Type B pancreatic cell (in vitro differentiated cells): ENCODE results near the gene TXNDC2. TPM values are rescaled to one million over a fixed set of nuclear protein-coding genes. Genes with fewer than 3 reads are reported as not detected.

Source experiments
- DNase-seq: peaks from one replicate; pipeline ENCODE4 v3.0.0; 2021; ENCODE audit warnings: mixed read lengths; ENCODE audit not compliant: unreplicated experiment; ENCODE audit errors: extremely low spot score
- H3K27ac Mint-ChIP-seq: 2 replicates; pipeline ENCODE4 v1.8.0; 2021; ENCODE audit warnings: mild to moderate bottlenecking, mixed read lengths
- H3K27me3 Mint-ChIP-seq: 2 replicates; pipeline ENCODE4 v1.8.0; 2021; ENCODE audit warnings: mixed read lengths
- H3K36me3 Mint-ChIP-seq: 2 replicates; pipeline ENCODE4 v1.8.0; 2021; ENCODE audit warnings: mixed read lengths
- H3K4me1 Mint-ChIP-seq: one replicate; pipeline ENCODE4 v1.8.0; 2021; ENCODE audit warnings: mixed read lengths; ENCODE audit not compliant: unreplicated experiment
- H3K4me3 Mint-ChIP-seq: 2 replicates; pipeline ENCODE4 v1.8.0; 2021; ENCODE audit warnings: mild to moderate bottlenecking, mixed read lengths
- H3K9me3 Mint-ChIP-seq: 2 replicates; pipeline ENCODE4 v1.8.0; 2021; ENCODE audit warnings: mixed read lengths
- total RNA-seq: library from RNA; stranded (reverse); gene quantifications from 2 replicates; pipeline ENCODE4 v1.2.1, GENCODE V29; 2021; ENCODE audit warnings: low replicate concordance
- TF ChIP-seq, protein P1 (sequence below): fragments of 200-600 bp; sonication (generic); conservative IDR thresholded peaks from 2 replicates; pipeline ENCODE4 v1.5.0; 2021; ENCODE audit warnings: antibody characterized with exemption, mild to moderate bottlenecking

TXNDC2 gene
- total RNA-seq, 1 donor from 2014 or later, result not detected

DNA sequence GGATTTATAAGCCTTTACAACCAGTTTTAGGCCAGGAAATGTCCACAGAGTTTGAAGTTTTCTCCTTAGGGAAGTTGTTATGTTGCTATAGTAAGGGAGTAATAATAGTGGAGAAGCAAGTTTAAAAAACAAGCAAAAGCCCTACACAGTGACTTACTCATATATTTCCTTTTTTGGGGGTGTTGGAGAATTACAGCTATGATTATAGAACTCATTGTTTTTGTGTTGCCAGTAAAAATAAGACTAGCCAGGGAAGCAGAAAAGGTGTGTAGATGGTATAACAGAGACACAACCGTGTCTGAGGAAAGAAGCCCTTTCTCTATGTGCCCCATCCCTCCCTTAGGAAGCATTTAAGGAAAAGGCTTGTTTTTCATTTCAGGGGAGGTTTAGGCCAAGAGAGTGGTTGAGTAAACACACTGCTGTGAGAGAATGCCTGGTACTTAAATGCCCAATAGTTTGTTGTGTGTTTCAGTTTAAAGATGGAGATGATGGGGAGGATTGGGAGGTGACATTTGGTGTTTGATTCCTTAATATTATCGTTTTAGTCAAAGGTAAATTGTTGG, 30.4 kb downstream of the TXNDC2 start:
- peak overlapping the region; percentile 95 for H3K4me3 Mint-ChIP-seq
- no peaks in the 10 kb centered on the region for H3K36me3 Mint-ChIP-seq
- TF ChIP-seq, protein P1, sequence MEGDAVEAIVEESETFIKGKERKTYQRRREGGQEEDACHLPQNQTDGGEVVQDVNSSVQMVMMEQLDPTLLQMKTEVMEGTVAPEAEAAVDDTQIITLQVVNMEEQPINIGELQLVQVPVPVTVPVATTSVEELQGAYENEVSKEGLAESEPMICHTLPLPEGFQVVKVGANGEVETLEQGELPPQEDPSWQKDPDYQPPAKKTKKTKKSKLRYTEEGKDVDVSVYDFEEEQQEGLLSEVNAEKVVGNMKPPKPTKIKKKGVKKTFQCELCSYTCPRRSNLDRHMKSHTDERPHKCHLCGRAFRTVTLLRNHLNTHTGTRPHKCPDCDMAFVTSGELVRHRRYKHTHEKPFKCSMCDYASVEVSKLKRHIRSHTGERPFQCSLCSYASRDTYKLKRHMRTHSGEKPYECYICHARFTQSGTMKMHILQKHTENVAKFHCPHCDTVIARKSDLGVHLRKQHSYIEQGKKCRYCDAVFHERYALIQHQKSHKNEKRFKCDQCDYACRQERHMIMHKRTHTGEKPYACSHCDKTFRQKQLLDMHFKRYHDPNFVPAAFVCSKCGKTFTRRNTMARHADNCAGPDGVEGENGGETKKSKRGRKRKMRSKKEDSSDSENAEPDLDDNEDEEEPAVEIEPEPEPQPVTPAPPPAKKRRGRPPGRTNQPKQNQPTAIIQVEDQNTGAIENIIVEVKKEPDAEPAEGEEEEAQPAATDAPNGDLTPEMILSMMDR, result no peak
- DNase-seq, result no peak
- H3K9me3 Mint-ChIP-seq, result no peaks in the 10 kb centered on the region
- no peaks in the 10 kb centered on the region for H3K27me3 Mint-ChIP-seq
- H3K27ac Mint-ChIP-seq, result peak overlapping the region; percentile 94
- H3K4me1 Mint-ChIP-seq, result peaks cover 24% of the 10 kb centered on the region

DNA sequence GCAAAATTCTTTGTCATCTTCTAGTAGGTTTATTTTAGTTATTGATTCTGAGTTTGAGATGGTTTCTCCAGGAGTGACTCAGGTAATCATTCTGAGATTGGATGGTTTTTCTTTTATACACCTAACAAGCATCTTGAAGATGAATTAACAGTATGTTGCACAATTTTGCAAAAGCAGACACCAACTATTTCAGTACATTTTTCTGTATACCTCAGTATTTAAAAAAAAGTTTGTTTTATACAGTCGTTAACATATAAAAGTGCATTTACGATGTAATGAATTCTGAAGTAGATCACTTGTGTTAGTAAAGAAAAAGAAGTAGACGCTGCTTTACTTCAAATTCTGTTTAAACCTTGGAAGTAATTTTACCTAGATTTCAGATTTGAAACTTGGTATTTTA, 31.0 kb downstream of the TXNDC2 start:
- Mint-ChIP-seq H3K27me3 (no peaks in the 10 kb centered on the region), H3K4me3 (peak overlapping the region; percentile 95), H3K9me3 (no peaks in the 10 kb centered on the region), H3K4me1 (peaks cover 28% of the 10 kb centered on the region), H3K27ac (no peak overlapping the region), H3K36me3 (no peaks in the 10 kb centered on the region)
- TF ChIP-seq, protein P1, result no peak
- no peak for DNase-seq

GRCh38 chr18:9918016-9918680, 32.4 kb downstream of the TXNDC2 start:
- H3K27ac Mint-ChIP-seq, result no peak overlapping the region
- H3K27me3 Mint-ChIP-seq, result no peaks in the 10 kb centered on the region
- no peak for DNase-seq
- no peaks in the 10 kb centered on the region for H3K36me3 Mint-ChIP-seq
- no peaks in the 10 kb centered on the region for H3K9me3 Mint-ChIP-seq
- no peak overlapping the region for H3K4me3 Mint-ChIP-seq
- H3K4me1 Mint-ChIP-seq, result peaks cover 23% of the 10 kb centered on the region
- TF ChIP-seq, protein P1, result no peak

GRCh38 chr18:9919564-9920232, 33.9 kb downstream of the TXNDC2 start:
- Mint-ChIP-seq H3K4me1 (peaks cover 30% of the 10 kb centered on the region), H3K4me3 (no peak overlapping the region), H3K9me3 (no peaks in the 10 kb centered on the region), H3K36me3 (no peaks in the 10 kb centered on the region), H3K27me3 (no peaks in the 10 kb centered on the region), H3K27ac (no peak overlapping the region)
- DNase-seq, result no peak
- TF ChIP-seq, protein P1, result no peak

DNA sequence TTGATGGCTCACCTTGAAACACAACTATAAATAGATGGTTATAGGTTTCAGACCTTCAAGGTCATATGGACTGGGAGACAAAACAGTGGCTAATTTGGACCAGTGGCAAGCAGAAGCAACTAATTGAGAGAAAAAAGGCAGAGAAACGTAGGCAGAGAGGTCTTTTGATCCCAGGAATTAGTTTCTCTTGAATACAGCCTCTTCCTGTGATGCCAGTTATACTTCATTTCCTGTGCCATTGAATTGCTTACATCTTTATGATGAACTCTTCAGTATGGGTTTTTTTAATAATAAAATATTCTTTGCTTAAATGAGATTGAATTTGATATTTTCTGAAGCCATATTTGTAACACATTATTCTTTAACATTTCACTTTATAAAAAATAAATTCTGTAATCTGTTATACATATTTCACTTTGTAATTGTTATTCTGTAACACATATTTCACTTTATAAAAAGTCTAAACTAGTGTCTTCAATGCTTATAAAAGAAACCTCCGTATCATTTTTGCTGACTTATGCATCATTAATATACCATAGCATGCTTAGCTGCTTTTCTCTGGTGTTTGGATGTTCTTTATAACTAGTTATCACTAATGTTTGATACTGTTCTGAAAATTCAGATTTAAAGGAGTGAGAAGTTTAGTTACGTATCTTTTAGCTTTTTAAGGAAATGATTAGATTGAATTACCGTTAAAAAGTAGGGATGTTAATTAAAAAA, 37.0 kb downstream of the TXNDC2 start:
- Mint-ChIP-seq H3K4me1 (peaks cover 31% of the 10 kb centered on the region), H3K4me3 (no peak overlapping the region), H3K36me3 (no peaks in the 10 kb centered on the region), H3K27me3 (no peaks in the 10 kb centered on the region), H3K27ac (no peak overlapping the region), H3K9me3 (no peaks in the 10 kb centered on the region)
- TF ChIP-seq, protein P1, result no peak
- DNase-seq, result no peak
